ENCODE measurements around the gene SLC35B3. TPM values are rescaled to one million over a fixed set of nuclear protein-coding genes. Genes with fewer than 3 reads are reported as not detected.

The SLC35B3 gene
- total and polyA plus RNA-seq, 2 donors from 2014 or later = 18.4 to 23.0 TPM

DNA sequence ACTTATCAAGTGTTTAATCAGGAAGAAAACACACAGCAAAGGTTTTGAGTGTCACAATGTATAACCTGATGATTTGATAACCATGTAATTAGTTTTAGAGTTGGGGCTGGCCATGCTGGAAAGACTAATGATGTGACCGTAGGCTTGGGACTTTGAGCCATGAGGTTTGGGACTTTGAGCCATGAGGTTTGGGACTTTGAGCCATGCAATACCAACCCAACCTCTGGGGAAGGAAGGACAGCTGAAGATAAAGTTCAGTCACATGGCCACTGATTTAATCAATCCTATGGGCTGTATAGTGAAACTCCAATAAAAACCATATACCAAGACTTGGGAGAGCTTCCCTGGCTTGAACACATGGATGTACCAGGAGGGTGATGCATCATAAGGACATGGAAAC, 32.8 kb downstream of the SLC35B3 start:
- TF ChIP-seq, protein P1, sequence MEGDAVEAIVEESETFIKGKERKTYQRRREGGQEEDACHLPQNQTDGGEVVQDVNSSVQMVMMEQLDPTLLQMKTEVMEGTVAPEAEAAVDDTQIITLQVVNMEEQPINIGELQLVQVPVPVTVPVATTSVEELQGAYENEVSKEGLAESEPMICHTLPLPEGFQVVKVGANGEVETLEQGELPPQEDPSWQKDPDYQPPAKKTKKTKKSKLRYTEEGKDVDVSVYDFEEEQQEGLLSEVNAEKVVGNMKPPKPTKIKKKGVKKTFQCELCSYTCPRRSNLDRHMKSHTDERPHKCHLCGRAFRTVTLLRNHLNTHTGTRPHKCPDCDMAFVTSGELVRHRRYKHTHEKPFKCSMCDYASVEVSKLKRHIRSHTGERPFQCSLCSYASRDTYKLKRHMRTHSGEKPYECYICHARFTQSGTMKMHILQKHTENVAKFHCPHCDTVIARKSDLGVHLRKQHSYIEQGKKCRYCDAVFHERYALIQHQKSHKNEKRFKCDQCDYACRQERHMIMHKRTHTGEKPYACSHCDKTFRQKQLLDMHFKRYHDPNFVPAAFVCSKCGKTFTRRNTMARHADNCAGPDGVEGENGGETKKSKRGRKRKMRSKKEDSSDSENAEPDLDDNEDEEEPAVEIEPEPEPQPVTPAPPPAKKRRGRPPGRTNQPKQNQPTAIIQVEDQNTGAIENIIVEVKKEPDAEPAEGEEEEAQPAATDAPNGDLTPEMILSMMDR (IDR thresholded peaks at IDR 0.05; ENCODE audit: borderline replicate concordance, extremely low read depth, insufficient read depth) = no peak
- intact Hi-C loops (cut with DNase I) = no loop called here

DNA sequence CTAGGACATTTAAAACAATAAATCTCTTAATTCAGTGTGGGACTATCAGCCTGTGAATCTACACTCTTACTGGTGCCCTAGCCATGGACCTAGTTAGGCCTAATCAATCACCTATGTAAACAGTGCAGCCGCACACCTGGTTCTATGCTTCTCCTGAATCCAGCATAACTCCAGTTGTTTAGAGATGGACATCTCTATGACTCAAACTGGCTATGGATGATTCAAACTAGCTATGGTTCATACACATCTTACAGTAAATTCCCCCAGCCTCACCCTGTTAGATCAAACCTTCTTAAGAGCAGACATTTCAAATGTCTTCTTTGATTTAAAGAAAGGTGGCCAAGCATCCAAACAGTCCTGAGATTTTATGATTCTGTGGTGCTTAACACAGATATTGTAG, 34.7 kb downstream of the SLC35B3 start:
- no peak overlapping the region for H3K4me3 ChIP-seq (ENCODE audit: low read length in 3 of 3)
- H3K36me3 ChIP-seq (ENCODE audit: control insufficient read depth in 2 of 3, insufficient read depth in 3 of 3, low read length in 3 of 3) = no peaks in the 10 kb centered on the region
- H3K9me3 ChIP-seq (ENCODE audit: control insufficient read depth in 2 of 3, insufficient read depth in 1 of 3, low read length in 3 of 3) = no peaks in the 10 kb centered on the region
- DNase-seq (no peak), FAIRE-seq (no peak)
- no peaks in the 10 kb centered on the region for H3K4me1 ChIP-seq (ENCODE audit: control insufficient read depth in 2 of 3, insufficient read depth in 2 of 3, low read depth in 1 of 3, low read length in 3 of 3)
- intact Hi-C loops (cut with DNase I) = no loop called here
- no peak overlapping the region for H3K27ac ChIP-seq (ENCODE audit: low read depth in 2 of 2, low read length in 2 of 2)
- H3K9ac ChIP-seq (ENCODE audit: low read length in 3 of 3) = no peak overlapping the region
- TF ChIP-seq, protein P1 (IDR thresholded peaks at IDR 0.05; ENCODE audit: borderline replicate concordance, extremely low read depth, insufficient read depth) = no peak
- H3K27me3 ChIP-seq (ENCODE audit: control insufficient read depth, insufficient read depth, low read length) = no peaks in the 10 kb centered on the region

More for the DNA sequence above, 32.8 kb downstream of the SLC35B3 start:
- Histone ChIP-seq H3K36me3 (ENCODE audit: control insufficient read depth in 2 of 3, insufficient read depth in 3 of 3, low read length in 3 of 3) (no peaks in the 10 kb centered on the region), H3K9me3 (ENCODE audit: control insufficient read depth in 2 of 3, insufficient read depth in 1 of 3, low read length in 3 of 3) (no peaks in the 10 kb centered on the region), H3K4me3 (ENCODE audit: low read length in 3 of 3) (no peak overlapping the region), H3K4me1 (ENCODE audit: control insufficient read depth in 2 of 3, insufficient read depth in 2 of 3, low read depth in 1 of 3, low read length in 3 of 3) (no peaks in the 10 kb centered on the region), H3K9ac (ENCODE audit: low read length in 3 of 3) (no peak overlapping the region), H3K27ac (ENCODE audit: low read depth in 2 of 2, low read length in 2 of 2) (no peak overlapping the region), H3K27me3 (ENCODE audit: control insufficient read depth, insufficient read depth, low read length) (no peaks in the 10 kb centered on the region)
- FAIRE-seq (no peak), DNase-seq (no peak)

DNA sequence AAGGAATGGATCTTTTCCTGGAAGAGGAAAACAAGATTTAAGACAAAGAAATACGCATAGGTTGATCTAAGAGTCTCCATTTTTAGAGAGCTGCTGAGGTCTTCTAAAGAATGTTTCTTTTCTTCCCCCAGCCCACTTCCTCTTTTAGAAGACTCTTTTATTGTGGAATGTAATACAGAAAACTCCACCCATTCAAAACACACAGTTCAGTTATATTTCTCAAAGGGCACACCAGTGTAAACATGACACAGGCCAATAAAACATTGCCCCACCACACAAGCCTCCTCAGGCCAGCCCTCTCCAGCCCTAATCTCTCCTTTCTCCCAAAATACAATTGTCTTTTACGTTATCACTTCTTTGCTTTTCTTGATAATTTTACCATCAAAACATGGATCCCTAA, 42.8 kb downstream of the SLC35B3 start:
- TF ChIP-seq, protein P1 (IDR thresholded peaks at IDR 0.05; ENCODE audit: borderline replicate concordance, extremely low read depth, insufficient read depth) = no peak
- no peaks in the 10 kb centered on the region for H3K9me3 ChIP-seq (ENCODE audit: control insufficient read depth in 2 of 3, insufficient read depth in 1 of 3, low read length in 3 of 3)
- no peak for FAIRE-seq
- intact Hi-C loops (cut with DNase I) = no loop called here
- H3K27me3 ChIP-seq (ENCODE audit: control insufficient read depth, insufficient read depth, low read length) = no peaks in the 10 kb centered on the region
- no peak overlapping the region for H3K27ac ChIP-seq (ENCODE audit: low read depth in 2 of 2, low read length in 2 of 2)
- H3K4me1 ChIP-seq (ENCODE audit: control insufficient read depth in 2 of 3, insufficient read depth in 2 of 3, low read depth in 1 of 3, low read length in 3 of 3) = no peaks in the 10 kb centered on the region
- H3K4me3 ChIP-seq (ENCODE audit: low read length in 3 of 3) = no peak overlapping the region
- no peak for DNase-seq
- no peaks in the 10 kb centered on the region for H3K36me3 ChIP-seq (ENCODE audit: control insufficient read depth in 2 of 3, insufficient read depth in 3 of 3, low read length in 3 of 3)
- H3K9ac ChIP-seq (ENCODE audit: low read length in 3 of 3) = no peak overlapping the region

DNA sequence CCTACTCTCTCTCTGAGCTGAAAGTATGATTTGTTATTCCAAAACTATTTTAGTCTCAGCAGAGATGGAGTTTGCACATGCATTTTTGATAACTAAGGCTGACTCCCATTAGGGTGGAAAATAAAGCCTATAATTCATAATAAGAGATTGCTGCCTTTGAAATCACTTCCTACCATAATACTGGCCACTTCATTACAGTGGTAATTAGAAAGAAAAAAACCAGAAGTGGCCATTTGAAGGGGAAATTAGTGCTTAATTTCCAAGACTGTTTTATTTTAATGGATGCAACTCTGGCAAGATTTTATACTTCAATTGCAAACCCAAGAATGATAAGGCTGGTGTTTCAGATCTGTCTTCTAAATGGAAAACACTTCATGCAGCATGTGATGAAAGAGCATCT, 43.4 kb downstream of the SLC35B3 start:
- FAIRE-seq (no peak), DNase-seq (no peak)
- Histone ChIP-seq H3K9ac (ENCODE audit: low read length in 3 of 3) (no peak overlapping the region), H3K36me3 (ENCODE audit: control insufficient read depth in 2 of 3, insufficient read depth in 3 of 3, low read length in 3 of 3) (no peaks in the 10 kb centered on the region), H3K4me1 (ENCODE audit: control insufficient read depth in 2 of 3, insufficient read depth in 2 of 3, low read depth in 1 of 3, low read length in 3 of 3) (no peaks in the 10 kb centered on the region), H3K9me3 (ENCODE audit: control insufficient read depth in 2 of 3, insufficient read depth in 1 of 3, low read length in 3 of 3) (no peaks in the 10 kb centered on the region), H3K4me3 (ENCODE audit: low read length in 3 of 3) (no peak overlapping the region), H3K27ac (ENCODE audit: low read depth in 2 of 2, low read length in 2 of 2) (no peak overlapping the region), H3K27me3 (ENCODE audit: control insufficient read depth, insufficient read depth, low read length) (no peaks in the 10 kb centered on the region)
- TF ChIP-seq, protein P1 (IDR thresholded peaks at IDR 0.05; ENCODE audit: borderline replicate concordance, extremely low read depth, insufficient read depth) = no peak
- intact Hi-C loops (cut with DNase I) = no loop called here
